Immature natural killer cell (primary cell): Measurements from ENCODE around the gene ARHGAP22. TPM values are rescaled to one million over a fixed set of nuclear protein-coding genes. Genes with fewer than 3 reads are reported as not detected.

ENCODE experiments used
- DNase-seq, 3 donors: peaks; one replicate each; pipeline ENCODE4 v3.0.0; 2022; ENCODE audit warnings: mixed read lengths in 1 of 3
- H3K27ac Mint-ChIP-seq, 6 donors: one replicate each; pipeline ENCODE4 v1.8.0; 2020; ENCODE audit warnings: mixed read lengths in 6 of 6, mild to moderate bottlenecking in 5 of 6, inconsistent platforms in 4 of 6, moderate library complexity in 3 of 6
- H3K27me3 Mint-ChIP-seq, 3 donors: one replicate each; pipeline ENCODE4 v1.8.0; 2020 to 2021; ENCODE audit warnings: low read depth in 3 of 3, mild to moderate bottlenecking in 3 of 3, mixed read lengths in 3 of 3, moderate library complexity in 3 of 3, inconsistent platforms in 1 of 3
- H3K36me3 Mint-ChIP-seq, 3 donors: one replicate each; pipeline ENCODE4 v1.8.0; 2020; ENCODE audit warnings: mixed read lengths in 3 of 3, inconsistent platforms in 2 of 3, mild to moderate bottlenecking in 2 of 3
- H3K4me1 Mint-ChIP-seq, 2 donors: one replicate each; pipeline ENCODE4 v1.8.0; 2020; ENCODE audit warnings: inconsistent platforms in 2 of 2, mild to moderate bottlenecking in 2 of 2, mixed read lengths in 2 of 2, moderate library complexity in 1 of 2
- H3K4me3 Mint-ChIP-seq, 5 donors: one replicate each; pipeline ENCODE4 v1.8.0; 2020; ENCODE audit warnings: mild to moderate bottlenecking in 5 of 5, mixed read lengths in 5 of 5, inconsistent platforms in 3 of 5, moderate library complexity in 3 of 5
- H3K9me3 Mint-ChIP-seq, 6 donors: one replicate each; pipeline ENCODE4 v1.8.0; 2020; ENCODE audit warnings: mild to moderate bottlenecking in 6 of 6, mixed read lengths in 6 of 6, inconsistent platforms in 4 of 6, moderate library complexity in 3 of 6
- polyA plus RNA-seq, 3 donors: library from polyadenylated mRNA; unstranded; fragments of 300-500 nt; fragmentation: Illumina TruSeq; gene quantifications; one replicate each; pipeline ENCODE4 v1.2.3, GENCODE V29; 2021

The ARHGAP22 gene
- polyA plus RNA-seq, 3 donors from 2014 or later: not detected

DNA sequence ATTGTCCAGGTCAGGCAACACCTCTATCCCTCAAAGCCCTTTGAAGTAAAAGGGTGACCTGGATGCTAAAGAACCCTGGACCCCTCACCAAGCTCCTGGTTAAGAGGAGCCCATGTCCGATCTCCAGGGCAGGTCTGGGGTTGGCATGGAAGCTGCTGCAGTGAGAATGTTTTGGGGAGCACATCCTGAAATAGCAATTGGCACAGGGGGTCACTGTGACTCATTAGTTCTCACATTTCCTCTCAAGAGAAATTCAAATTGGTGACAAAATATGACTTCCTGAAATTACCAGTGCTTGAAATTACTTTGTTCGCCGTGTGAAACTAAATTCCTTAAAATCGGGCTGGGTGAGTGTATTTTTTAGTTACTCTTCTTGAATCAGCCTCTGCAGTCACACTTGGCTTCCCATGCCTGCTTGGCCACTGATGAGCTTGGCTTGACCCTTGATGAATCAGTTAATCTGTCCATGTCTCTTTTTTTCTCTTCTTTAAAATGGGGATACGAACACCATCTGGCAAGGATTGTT lies 18.8 kb upstream of the ARHGAP22 start:
- no peak overlapping the region for H3K4me3 Mint-ChIP-seq

DNA sequence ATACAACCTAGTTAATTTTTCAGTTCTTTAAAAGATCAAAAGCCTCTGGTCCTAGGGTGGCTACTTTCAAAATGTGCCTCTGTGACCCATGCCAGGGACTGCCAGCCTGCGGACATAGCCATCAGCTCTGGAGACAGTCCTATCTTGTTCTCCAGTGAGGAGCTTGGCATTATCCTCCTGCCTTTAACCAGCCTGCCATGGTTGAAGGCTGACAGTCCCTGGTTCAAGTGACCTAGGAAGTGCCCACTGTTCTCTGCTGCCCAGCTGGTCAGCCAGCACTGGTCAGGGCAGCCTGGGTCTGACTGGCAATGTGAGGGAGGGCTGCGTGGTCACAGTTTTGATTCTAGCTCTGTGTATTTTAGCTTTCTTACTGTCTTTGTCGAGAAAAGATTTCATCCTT lies 18.1 kb upstream of the ARHGAP22 start:
- Mint-ChIP-seq H3K4me3 (no peak overlapping the region), H3K36me3 (no peaks in the 10 kb centered on the region), H3K27ac (no peak overlapping the region), H3K27me3 (peaks cover 1 to 9% (median 6%) of the 10 kb centered on the region in 3 donors), H3K9me3 (no peaks in the 10 kb centered on the region), H3K4me1 (no peaks in the 10 kb centered on the region)
- no peak for DNase-seq

More for the DNA sequence above, 18.8 kb upstream of the ARHGAP22 start:
- no peak overlapping the region for H3K27ac Mint-ChIP-seq
- no peaks in the 10 kb centered on the region for H3K36me3 Mint-ChIP-seq
- DNase-seq: no peak
- peaks cover 1 to 7% (median 5%) of the 10 kb centered on the region in 3 donors for H3K27me3 Mint-ChIP-seq
- H3K4me1 Mint-ChIP-seq: no peaks in the 10 kb centered on the region
- H3K9me3 Mint-ChIP-seq: no peaks in the 10 kb centered on the region

DNA sequence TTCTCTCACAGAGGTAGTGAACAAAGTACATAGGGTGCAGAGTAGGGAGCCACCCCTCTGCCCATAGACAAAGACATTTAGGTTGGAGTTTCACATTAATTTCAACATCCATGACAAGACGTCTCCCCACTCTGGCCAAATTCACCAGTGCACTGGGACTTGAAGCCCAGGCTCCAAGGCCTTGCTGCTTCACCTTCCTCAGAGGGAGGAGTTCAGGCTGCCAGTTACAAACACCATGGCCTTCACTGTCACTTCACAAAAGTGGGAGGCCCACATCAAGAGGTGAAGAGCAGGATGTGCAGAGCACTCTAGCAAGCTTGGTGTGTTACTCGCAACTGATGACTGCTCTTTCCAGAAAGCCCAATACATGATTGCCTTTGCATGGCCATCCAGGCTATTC lies 15.8 kb upstream of the ARHGAP22 start:
- no peak overlapping the region for H3K27ac Mint-ChIP-seq
- H3K27me3 Mint-ChIP-seq: peaks cover 4 to 8% (median 7%) of the 10 kb centered on the region in 3 donors

DNA sequence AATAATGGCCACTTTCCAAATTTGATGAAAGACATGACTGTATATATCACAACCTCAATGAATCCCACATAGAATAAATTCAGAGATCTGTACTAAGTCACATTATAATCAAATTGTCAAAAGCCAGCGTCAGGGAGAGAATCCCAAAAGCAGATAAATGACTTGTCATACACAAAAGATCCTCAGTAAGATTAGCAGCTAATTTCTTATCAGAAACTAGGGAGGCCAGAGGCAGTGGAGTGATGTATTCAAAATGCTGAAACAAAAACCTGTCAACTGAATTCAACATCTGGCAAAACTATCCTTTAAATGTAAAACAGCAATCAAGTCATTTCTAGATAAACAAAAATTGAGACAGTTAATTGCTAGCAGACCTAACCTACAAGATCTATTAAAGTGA lies 11.6 kb upstream of the ARHGAP22 start:
- Mint-ChIP-seq H3K27ac (no peak overlapping the region), H3K36me3 (no peaks in the 10 kb centered on the region), H3K9me3 (peaks cover 0 to 5% (median 0%) of the 10 kb centered on the region in 6 donors), H3K4me1 (no peaks in the 10 kb centered on the region), H3K4me3 (no peak overlapping the region), H3K27me3 (peaks cover 4 to 14% (median 14%) of the 10 kb centered on the region in 3 donors)
- no peak for DNase-seq

More for the DNA sequence above, 15.8 kb upstream of the ARHGAP22 start:
- no peaks in the 10 kb centered on the region for H3K36me3 Mint-ChIP-seq
- DNase-seq: no peak
- H3K4me1 Mint-ChIP-seq: no peaks in the 10 kb centered on the region
- H3K9me3 Mint-ChIP-seq: peaks cover 0 to 2% (median 0%) of the 10 kb centered on the region in 6 donors
- H3K4me3 Mint-ChIP-seq: no peak overlapping the region

DNA sequence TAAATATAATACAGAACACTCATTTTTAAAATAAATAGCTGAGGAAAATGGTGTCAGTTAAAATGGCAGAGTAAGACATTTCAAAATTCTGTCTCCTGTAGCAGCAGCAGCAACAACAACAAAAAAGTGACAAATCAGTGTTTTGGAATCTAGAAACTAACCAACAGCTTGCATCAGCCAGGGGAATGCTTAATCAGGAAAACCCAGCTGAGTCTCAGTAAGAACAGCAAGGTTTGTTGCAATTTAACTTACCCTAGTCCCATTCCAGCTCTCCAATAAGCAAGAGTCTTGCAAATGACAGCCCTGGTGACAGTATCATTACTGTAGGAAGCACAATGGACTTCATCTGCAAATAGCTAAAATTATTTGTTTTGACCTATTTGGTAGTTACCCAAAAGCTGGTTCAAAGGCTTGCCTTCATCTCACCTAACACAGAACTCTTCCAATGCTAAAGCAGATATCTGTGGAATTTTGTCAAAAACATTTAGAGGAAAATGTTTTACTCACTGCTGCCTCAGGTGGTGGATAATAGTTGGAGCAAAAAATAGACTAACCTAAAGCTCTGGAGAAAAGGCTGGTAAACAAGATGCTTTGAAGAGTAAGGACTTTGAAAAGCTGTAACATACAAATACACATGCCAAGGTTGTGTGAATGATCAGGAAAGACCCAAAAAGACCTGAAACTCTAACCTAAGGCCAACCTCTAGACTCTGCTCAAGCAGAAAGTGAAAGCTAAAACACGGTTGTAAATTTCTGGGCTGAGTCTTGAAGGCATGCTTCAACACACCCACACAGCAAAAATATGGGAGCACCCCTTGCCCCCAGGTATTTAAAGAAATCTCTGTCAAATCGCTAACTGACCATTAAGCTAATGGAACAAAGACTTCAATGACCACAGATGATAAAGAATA lies 9.9 kb upstream of the ARHGAP22 start:
- Mint-ChIP-seq H3K9me3 (peaks cover 0 to 5% (median 0%) of the 10 kb centered on the region in 6 donors), H3K27ac (no peak overlapping the region), H3K27me3 (peaks cover 6 to 14% (median 10%) of the 10 kb centered on the region in 3 donors), H3K4me1 (no peaks in the 10 kb centered on the region), H3K36me3 (no peaks in the 10 kb centered on the region), H3K4me3 (no peak overlapping the region)
- no peak for DNase-seq

DNA sequence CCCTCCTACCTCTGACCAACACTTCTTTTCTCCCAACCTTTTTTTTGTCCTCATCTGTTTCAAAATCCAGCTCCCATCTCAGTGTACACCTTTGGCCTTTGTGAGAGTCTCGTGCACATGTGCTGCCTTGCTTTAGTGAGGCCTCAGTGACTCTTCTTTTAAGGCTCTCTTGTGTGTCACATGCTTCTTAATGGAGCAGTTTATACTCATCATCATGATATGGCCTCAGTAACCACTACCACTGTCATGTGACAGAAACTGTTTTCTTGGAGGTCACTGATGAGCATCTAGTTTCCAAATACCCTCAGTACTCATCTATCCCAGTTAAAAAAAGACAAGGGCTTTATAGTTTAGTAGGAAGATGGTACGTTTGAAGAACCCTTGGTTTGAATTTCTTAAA lies 8.1 kb upstream of the ARHGAP22 start:
- H3K27me3 Mint-ChIP-seq: peaks cover 6 to 10% (median 8%) of the 10 kb centered on the region in 3 donors
- H3K4me1 Mint-ChIP-seq: no peaks in the 10 kb centered on the region
- no peaks in the 10 kb centered on the region for H3K36me3 Mint-ChIP-seq
- H3K27ac Mint-ChIP-seq: no peak overlapping the region
- no peak for DNase-seq
- H3K9me3 Mint-ChIP-seq: peaks cover 0 to 5% (median 0%) of the 10 kb centered on the region in 6 donors
- no peak overlapping the region for H3K4me3 Mint-ChIP-seq

DNA sequence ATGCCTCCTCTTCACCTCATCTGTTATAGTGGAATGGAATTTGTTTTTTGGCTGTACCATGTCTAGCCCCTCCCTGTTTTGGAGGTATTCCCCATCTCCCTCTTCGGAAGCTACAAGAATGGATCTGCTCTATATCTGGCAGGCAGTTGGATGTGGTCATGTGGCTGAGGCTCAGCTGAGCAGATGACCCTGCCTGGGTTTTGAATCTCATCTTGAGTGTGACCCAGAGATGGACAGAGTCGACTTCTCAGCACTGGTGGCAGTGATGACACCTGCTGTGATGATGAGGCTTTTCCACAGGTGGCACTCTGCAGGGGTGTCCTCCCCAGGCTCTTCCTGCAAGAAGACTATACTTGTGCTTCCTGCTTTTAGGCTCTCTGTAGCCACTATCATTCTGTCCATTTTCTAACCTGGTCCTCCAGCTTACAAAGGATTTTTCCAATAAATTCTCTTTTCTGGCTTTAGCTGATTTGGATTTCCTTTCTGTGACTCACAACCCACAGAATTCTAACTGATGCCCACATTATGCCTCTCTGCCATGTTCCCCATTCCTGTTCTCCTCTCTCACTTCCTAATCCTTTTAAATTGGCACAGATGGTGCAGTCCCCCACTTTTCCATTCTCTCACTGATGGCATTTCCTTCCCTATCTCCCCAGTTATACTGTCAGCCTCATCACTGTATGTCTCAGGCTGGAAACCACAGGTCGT lies 7.5 kb upstream of the ARHGAP22 start:
- no peaks in the 10 kb centered on the region for H3K4me1 Mint-ChIP-seq
- H3K9me3 Mint-ChIP-seq: peaks cover 0 to 5% (median 0%) of the 10 kb centered on the region in 6 donors
- no peak for DNase-seq
- peaks cover 6 to 8% (median 8%) of the 10 kb centered on the region in 3 donors for H3K27me3 Mint-ChIP-seq
- H3K4me3 Mint-ChIP-seq: no peak overlapping the region
- H3K36me3 Mint-ChIP-seq: no peaks in the 10 kb centered on the region
- H3K27ac Mint-ChIP-seq: no peak overlapping the region

DNA sequence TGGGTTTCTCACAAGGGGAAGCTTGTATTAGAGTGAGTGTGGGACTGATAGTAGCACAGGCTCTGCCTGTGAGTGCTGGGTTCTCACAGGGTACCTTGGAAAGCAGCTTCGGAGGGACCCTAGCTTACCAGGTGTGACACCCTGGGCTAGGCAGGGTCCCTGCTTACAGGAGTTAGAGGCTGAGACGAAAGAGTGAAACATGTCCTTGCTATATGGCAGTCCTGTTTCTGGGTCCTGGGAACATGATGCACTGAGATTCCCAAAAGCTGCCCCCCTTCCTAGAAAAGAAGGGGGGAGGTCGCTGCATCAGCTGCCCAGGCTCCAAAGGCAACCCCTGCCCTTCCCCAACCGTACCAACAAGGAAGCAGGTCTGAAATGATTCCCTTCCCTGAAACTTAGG lies 6.3 kb upstream of the ARHGAP22 start:
- Mint-ChIP-seq H3K27ac (no peak overlapping the region), H3K36me3 (no peaks in the 10 kb centered on the region), H3K9me3 (peaks cover 0 to 5% (median 0%) of the 10 kb centered on the region in 6 donors), H3K27me3 (peaks cover 7 to 8% (median 8%) of the 10 kb centered on the region in 3 donors), H3K4me1 (no peaks in the 10 kb centered on the region), H3K4me3 (no peak overlapping the region)
- DNase-seq: no peak

DNA sequence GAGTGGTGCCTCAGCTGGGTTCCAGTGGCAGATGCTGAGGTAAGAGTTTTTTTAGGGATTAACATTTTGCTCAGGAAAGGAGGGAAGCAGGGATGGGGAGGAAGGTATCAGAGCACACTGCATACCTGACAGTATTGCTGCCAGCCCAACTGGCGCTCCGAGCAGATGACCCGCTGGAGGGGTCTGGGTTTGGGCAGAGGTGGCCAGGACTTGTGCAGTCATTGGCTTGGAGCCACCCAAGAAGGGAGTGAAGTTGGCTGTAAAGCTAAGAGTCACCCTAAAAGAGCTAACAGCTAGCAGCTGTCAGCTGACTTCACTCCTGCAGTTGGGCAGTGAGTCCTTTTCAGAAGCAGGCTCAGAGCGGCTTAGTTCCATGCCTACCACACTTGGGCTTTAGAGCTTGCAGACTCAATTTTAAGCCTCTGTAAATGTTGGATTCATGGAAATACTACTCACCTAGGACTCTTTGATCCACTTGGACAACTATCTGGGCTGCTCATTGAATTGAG lies 5.8 kb upstream of the ARHGAP22 start:
- Mint-ChIP-seq H3K27ac (no peak overlapping the region), H3K36me3 (no peaks in the 10 kb centered on the region), H3K27me3 (peaks cover 6 to 13% (median 7%) of the 10 kb centered on the region in 3 donors), H3K4me3 (no peak overlapping the region), H3K4me1 (no peaks in the 10 kb centered on the region), H3K9me3 (peaks cover 0 to 2% (median 0%) of the 10 kb centered on the region in 6 donors)
- no peak for DNase-seq

DNA sequence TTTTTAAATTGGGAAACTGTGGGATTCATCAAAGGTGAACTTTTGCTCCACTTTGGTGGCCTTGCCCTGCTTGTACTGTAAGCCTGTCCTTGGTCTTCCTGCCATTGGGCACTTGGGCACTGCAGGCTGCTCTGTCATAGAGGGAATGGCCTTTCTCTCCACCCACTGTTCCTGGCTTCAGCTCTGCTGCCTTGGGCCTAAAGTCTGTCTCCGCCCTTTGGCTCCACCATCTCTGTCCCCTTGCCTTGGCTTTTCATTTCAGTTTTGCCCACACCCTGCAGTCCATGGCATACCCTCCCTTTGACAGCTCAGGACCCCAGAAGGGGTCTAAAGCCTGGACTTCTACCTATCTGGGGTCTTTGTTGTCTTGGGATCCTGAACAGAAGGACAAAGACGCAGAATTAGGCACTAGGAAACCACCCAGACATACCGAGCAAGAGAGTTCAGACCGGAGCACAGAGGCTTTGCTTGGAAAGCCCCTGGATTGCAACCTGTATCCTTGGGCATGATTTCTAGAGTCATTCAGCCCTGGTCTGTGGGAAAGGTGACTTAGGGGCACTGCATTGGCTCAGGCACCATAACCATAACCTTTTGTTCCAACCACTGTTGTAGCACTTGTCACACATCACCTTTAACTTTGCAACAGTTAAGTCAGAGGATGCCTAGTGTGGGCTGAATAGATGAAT lies 5.2 kb upstream of the ARHGAP22 start:
- H3K36me3 Mint-ChIP-seq: no peaks in the 10 kb centered on the region
- H3K9me3 Mint-ChIP-seq: no peaks in the 10 kb centered on the region
- H3K4me1 Mint-ChIP-seq: peaks cover 2 to 5% of the 10 kb centered on the region in 2 donors
- H3K27ac Mint-ChIP-seq: no peak overlapping the region
- H3K27me3 Mint-ChIP-seq: peaks cover 7 to 13% (median 8%) of the 10 kb centered on the region in 3 donors
- no peak for DNase-seq
- no peak overlapping the region for H3K4me3 Mint-ChIP-seq

DNA sequence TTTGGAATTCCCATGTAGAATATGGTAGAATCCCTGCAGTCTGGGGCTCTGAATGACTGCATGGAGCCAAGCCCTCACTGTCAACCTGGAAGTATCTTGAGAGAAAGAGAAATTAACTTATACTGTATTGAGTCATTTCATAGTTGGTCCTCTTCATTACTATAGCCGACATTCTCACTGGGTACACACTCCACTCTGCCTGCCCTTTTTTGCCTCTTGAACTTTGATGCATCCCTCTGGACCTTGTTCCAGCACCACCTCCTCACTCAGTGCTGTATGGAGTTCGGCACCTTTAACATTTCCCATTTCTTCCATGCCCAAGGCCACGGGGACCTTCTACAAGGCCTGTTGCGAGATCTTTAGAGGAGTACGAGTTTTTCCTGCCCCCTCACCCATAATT lies 4.6 kb upstream of the ARHGAP22 start:
- DNase-seq: no peak
- Mint-ChIP-seq H3K4me3 (no peak overlapping the region), H3K27me3 (peaks cover 8 to 13% (median 11%) of the 10 kb centered on the region in 3 donors), H3K4me1 (peaks cover 2 to 5% of the 10 kb centered on the region in 2 donors), H3K9me3 (no peaks in the 10 kb centered on the region), H3K36me3 (no peaks in the 10 kb centered on the region), H3K27ac (no peak overlapping the region)

DNA sequence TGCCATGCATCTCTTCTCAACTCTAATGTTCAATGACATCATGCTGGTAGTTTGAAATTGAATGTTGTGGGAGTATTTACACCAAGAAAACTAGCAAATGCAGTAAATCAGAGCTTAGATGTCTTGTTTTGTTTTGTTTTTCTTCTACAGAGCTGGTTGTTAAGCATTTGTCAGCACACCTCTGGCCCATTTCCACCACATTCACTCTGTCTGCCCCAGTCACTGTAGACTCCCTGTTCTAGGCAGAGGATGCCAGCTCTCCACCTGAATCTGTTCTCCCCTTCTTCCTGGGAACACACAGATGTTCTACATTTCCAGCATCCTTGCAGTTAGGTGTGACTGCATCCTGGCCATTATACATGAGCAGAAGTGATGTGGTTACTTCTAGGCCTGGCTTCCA lies 4.1 kb upstream of the ARHGAP22 start:
- no peak overlapping the region for H3K4me3 Mint-ChIP-seq
- no peak for DNase-seq
- no peaks in the 10 kb centered on the region for H3K36me3 Mint-ChIP-seq
- H3K27me3 Mint-ChIP-seq: peaks cover 8 to 14% (median 13%) of the 10 kb centered on the region in 3 donors
- H3K4me1 Mint-ChIP-seq: peaks cover 2 to 5% of the 10 kb centered on the region in 2 donors
- no peak overlapping the region for H3K27ac Mint-ChIP-seq
- H3K9me3 Mint-ChIP-seq: no peaks in the 10 kb centered on the region

DNA sequence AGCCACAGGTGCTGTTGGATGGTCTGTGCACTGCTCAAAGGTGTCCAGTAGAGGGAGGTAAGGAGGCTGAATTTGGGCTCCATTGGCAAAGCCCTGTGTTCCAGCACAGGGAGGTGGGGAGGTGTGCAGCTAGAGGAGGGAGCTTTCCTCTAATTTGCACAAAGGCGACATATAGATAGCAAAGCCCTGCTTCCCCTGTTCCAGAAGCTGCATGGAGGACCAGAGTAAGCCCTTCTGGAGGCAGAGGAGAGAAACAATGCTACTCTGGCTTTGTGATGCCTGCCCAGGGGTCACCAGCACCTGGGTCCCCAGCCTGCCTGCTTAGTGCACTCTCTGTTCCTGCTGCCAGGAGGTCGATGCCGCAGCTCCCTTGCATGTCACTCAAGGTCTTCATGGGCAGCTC lies 3.4 kb upstream of the ARHGAP22 start:
- Mint-ChIP-seq H3K4me3 (no peak overlapping the region), H3K27me3 (peaks cover 5 to 14% (median 11%) of the 10 kb centered on the region in 3 donors), H3K4me1 (peaks cover 2 to 5% of the 10 kb centered on the region in 2 donors), H3K9me3 (no peaks in the 10 kb centered on the region), H3K27ac (no peak overlapping the region), H3K36me3 (no peaks in the 10 kb centered on the region)
- DNase-seq: peak in 2 of 3 donors; percentile 3 to 10
